ENCODE measurements around the gene OR2T10.

- TF ChIP-seq POLR2AphosphoS5 (IDR thresholded peaks at IDR 0.05; ENCODE audit: low read depth, low read length) (no peak), TAF1 (IDR thresholded peaks at IDR 0.05; ENCODE audit: borderline replicate concordance, insufficient read depth, low read length) (no peak)
Observed at GRCh38 chr1:248576260-248576980, 21.1 kb downstream of the OR2T10 start.

Measured in PFSK-1 (cell line).